ENCODE data around the gene RBM33.

The RBM33 gene

GRCh38 chr7:155787171-155787851 is 142.8 kb downstream of the RBM33 start:
- Histone ChIP-seq H3K9ac (ENCODE audit: low read depth, low read length) (peak overlapping the region; percentile 70), H3K4me1 (ENCODE audit: insufficient read depth, low read length) (no peaks in the 10 kb centered on the region; the same call in 1 of the 2 replicates), H3K9me3 (ENCODE audit: control insufficient read depth, insufficient read depth, low read length) (no peaks in the 10 kb centered on the region), H3K36me3 (ENCODE audit: insufficient read depth, low read length) (peaks cover 3% of the 10 kb centered on the region; the same call in 1 of the 2 replicates)

GRCh38 chr7:155788616-155789000 is 144.1 kb downstream of the RBM33 start:
- H3K36me3 ChIP-seq (ENCODE audit: insufficient read depth, low read length) = peaks cover 3% of the 10 kb centered on the region; the same call in 1 of the 2 replicates
- no peaks in the 10 kb centered on the region for H3K9me3 ChIP-seq (ENCODE audit: control insufficient read depth, insufficient read depth, low read length)
- H3K9ac ChIP-seq (ENCODE audit: low read depth, low read length) = no peak overlapping the region
- H3K4me1 ChIP-seq (ENCODE audit: insufficient read depth, low read length) = no peaks in the 10 kb centered on the region; the same call in 1 of the 2 replicates

GRCh38 chr7:155789001-155789725 is 144.7 kb downstream of the RBM33 start:
- Histone ChIP-seq H3K36me3 (ENCODE audit: insufficient read depth, low read length) (no peaks in the 10 kb centered on the region), H3K9me3 (ENCODE audit: control insufficient read depth, insufficient read depth, low read length) (no peaks in the 10 kb centered on the region), H3K4me1 (ENCODE audit: insufficient read depth, low read length) (no peaks in the 10 kb centered on the region; the same call in 1 of the 2 replicates), H3K9ac (ENCODE audit: low read depth, low read length) (no peak overlapping the region)

- Histone ChIP-seq H3K36me3 (ENCODE audit: insufficient read depth, low read length) (no peaks in the 10 kb centered on the region), H3K9me3 (ENCODE audit: control insufficient read depth, insufficient read depth, low read length) (no peaks in the 10 kb centered on the region), H3K4me1 (ENCODE audit: insufficient read depth, low read length) (no peaks in the 10 kb centered on the region; the same call in 1 of the 2 replicates)
Measured at GRCh38 chr7:155790666-155791065, 146.2 kb downstream of the RBM33 start.

GRCh38 chr7:155791214-155791737 is 146.8 kb downstream of the RBM33 start:
- no peaks in the 10 kb centered on the region for H3K9me3 ChIP-seq (ENCODE audit: control insufficient read depth, insufficient read depth, low read length)
- H3K9ac ChIP-seq (ENCODE audit: low read depth, low read length) = no peak overlapping the region
- H3K36me3 ChIP-seq (ENCODE audit: insufficient read depth, low read length) = no peaks in the 10 kb centered on the region
- H3K4me1 ChIP-seq (ENCODE audit: insufficient read depth, low read length) = no peaks in the 10 kb centered on the region; the same call in 1 of the 2 replicates

More at GRCh38 chr7:155790666-155791065, 146.2 kb downstream of the RBM33 start:
- no peak overlapping the region for H3K9ac ChIP-seq (ENCODE audit: low read depth, low read length)

GRCh38 chr7:155791836-155792235 is 147.4 kb downstream of the RBM33 start:
- Histone ChIP-seq H3K9me3 (ENCODE audit: control insufficient read depth, insufficient read depth, low read length) (no peaks in the 10 kb centered on the region), H3K4me1 (ENCODE audit: insufficient read depth, low read length) (no peaks in the 10 kb centered on the region; the same call in 1 of the 2 replicates), H3K9ac (ENCODE audit: low read depth, low read length) (no peak overlapping the region), H3K36me3 (ENCODE audit: insufficient read depth, low read length) (no peaks in the 10 kb centered on the region)

- Histone ChIP-seq H3K36me3 (ENCODE audit: insufficient read depth, low read length) (no peaks in the 10 kb centered on the region), H3K4me1 (ENCODE audit: insufficient read depth, low read length) (no peaks in the 10 kb centered on the region; the same call in 1 of the 2 replicates), H3K9ac (ENCODE audit: low read depth, low read length) (no peak overlapping the region)
Measured at GRCh38 chr7:155792315-155792960, 148.0 kb downstream of the RBM33 start.

GRCh38 chr7:155792999-155793560 is 148.6 kb downstream of the RBM33 start:
- H3K9me3 ChIP-seq (ENCODE audit: control insufficient read depth, insufficient read depth, low read length) = no peaks in the 10 kb centered on the region
- no peaks in the 10 kb centered on the region for H3K4me1 ChIP-seq (ENCODE audit: insufficient read depth, low read length)
- H3K36me3 ChIP-seq (ENCODE audit: insufficient read depth, low read length) = no peaks in the 10 kb centered on the region
- H3K9ac ChIP-seq (ENCODE audit: low read depth, low read length) = no peak overlapping the region

More at GRCh38 chr7:155792315-155792960, 148.0 kb downstream of the RBM33 start:
- no peaks in the 10 kb centered on the region for H3K9me3 ChIP-seq (ENCODE audit: control insufficient read depth, insufficient read depth, low read length)

- H3K9me3 ChIP-seq (ENCODE audit: control insufficient read depth, insufficient read depth, low read length) = no peaks in the 10 kb centered on the region
- H3K36me3 ChIP-seq (ENCODE audit: insufficient read depth, low read length) = no peaks in the 10 kb centered on the region
- no peak overlapping the region for H3K9ac ChIP-seq (ENCODE audit: low read depth, low read length)
- H3K4me1 ChIP-seq (ENCODE audit: insufficient read depth, low read length) = no peaks in the 10 kb centered on the region
Measured at GRCh38 chr7:155793720-155794119, 149.3 kb downstream of the RBM33 start.

GRCh38 chr7:155794196-155794595 is 149.7 kb downstream of the RBM33 start:
- Histone ChIP-seq H3K9me3 (ENCODE audit: control insufficient read depth, insufficient read depth, low read length) (no peaks in the 10 kb centered on the region), H3K4me1 (ENCODE audit: insufficient read depth, low read length) (no peaks in the 10 kb centered on the region), H3K9ac (ENCODE audit: low read depth, low read length) (no peak overlapping the region), H3K36me3 (ENCODE audit: insufficient read depth, low read length) (no peaks in the 10 kb centered on the region)

- Histone ChIP-seq H3K4me1 (ENCODE audit: insufficient read depth, low read length) (no peaks in the 10 kb centered on the region), H3K9ac (ENCODE audit: low read depth, low read length) (no peak overlapping the region), H3K36me3 (ENCODE audit: insufficient read depth, low read length) (no peaks in the 10 kb centered on the region), H3K9me3 (ENCODE audit: control insufficient read depth, insufficient read depth, low read length) (no peaks in the 10 kb centered on the region)
Measured at GRCh38 chr7:155795401-155795800, 150.9 kb downstream of the RBM33 start.

- Histone ChIP-seq H3K4me1 (ENCODE audit: insufficient read depth, low read length) (no peaks in the 10 kb centered on the region), H3K36me3 (ENCODE audit: insufficient read depth, low read length) (no peaks in the 10 kb centered on the region), H3K9me3 (ENCODE audit: control insufficient read depth, insufficient read depth, low read length) (no peaks in the 10 kb centered on the region), H3K9ac (ENCODE audit: low read depth, low read length) (no peak overlapping the region)
Measured at GRCh38 chr7:155795951-155796350, 151.5 kb downstream of the RBM33 start.

- H3K4me1 ChIP-seq (ENCODE audit: insufficient read depth, low read length) = no peaks in the 10 kb centered on the region
- H3K36me3 ChIP-seq (ENCODE audit: insufficient read depth, low read length) = no peaks in the 10 kb centered on the region
- no peaks in the 10 kb centered on the region for H3K9me3 ChIP-seq (ENCODE audit: control insufficient read depth, insufficient read depth, low read length)
- H3K9ac ChIP-seq (ENCODE audit: low read depth, low read length) = no peak overlapping the region
Measured at GRCh38 chr7:155796381-155797261, 152.2 kb downstream of the RBM33 start.

Measured in ES-I3 (cell line).